Stimulated activated memory B cell treated with anti-CD40 and anti-IgM and Interleukin-4, amounts not matched to agents 10 μg/mL and 1 μg/mL and 100 μg/mL, for 72 hours (primary cell): ENCODE measurements around the gene PTGES.
"Not testable (repeated sequence)": the region's sequence is repeated elsewhere in the genome, so short reads cannot be mapped to it uniquely, and the experiment has no call there.

ENCODE experiments used
- ATAC-seq: fragments of 150-1000 bp; cut with Tn5 transposase; 2 replicates; pipeline ENCODE4 v1.10.0; 2021
- H3K27ac Mint-ChIP-seq: one replicate; pipeline ENCODE4 v1.8.0; 2022; ENCODE audit warnings: mild to moderate bottlenecking, mixed read lengths
- H3K27me3 Mint-ChIP-seq: one replicate; pipeline ENCODE4 v1.8.0; 2022; ENCODE audit warnings: mixed read lengths
- H3K36me3 Mint-ChIP-seq: one replicate; pipeline ENCODE4 v1.8.0; 2022; ENCODE audit warnings: mixed read lengths
- H3K4me1 Mint-ChIP-seq: one replicate; pipeline ENCODE4 v1.8.0; 2022; ENCODE audit warnings: mixed read lengths
- H3K4me3 Mint-ChIP-seq: one replicate; pipeline ENCODE4 v1.8.0; 2022; ENCODE audit warnings: mild to moderate bottlenecking, moderate library complexity, mixed read lengths
- H3K9me3 Mint-ChIP-seq: one replicate; pipeline ENCODE4 v1.8.0; 2022; ENCODE audit warnings: mixed read lengths

PTGES gene

GRCh38 chr9:129752900-129753729 lies at the start of gene PTGES:
TSS of gene PTGES (minus strand) at chr9:129753042. CDS start at chr9:129753012, 30 bp downstream.
- peak; percentile 47 for ATAC-seq
- H3K4me1 Mint-ChIP-seq = peaks cover 21% of the 10 kb centered on the region
- no peak within 1 kb of the TSS for H3K4me3 Mint-ChIP-seq
- peaks cover 48% of the 10 kb centered on the region for H3K27me3 Mint-ChIP-seq
- no peaks in the 10 kb centered on the region for H3K9me3 Mint-ChIP-seq
- no peaks in the 10 kb centered on the region for H3K36me3 Mint-ChIP-seq
- no peak within 1 kb of the TSS for H3K27ac Mint-ChIP-seq

GRCh38 chr9:129801504-129801903 lies 48.7 kb upstream of the PTGES start:
- H3K36me3 Mint-ChIP-seq = peaks cover 8% of the 10 kb centered on the region
- H3K27ac Mint-ChIP-seq = no peak overlapping the region
- ATAC-seq = no peak
- H3K27me3 Mint-ChIP-seq = no peaks in the 10 kb centered on the region
- H3K9me3 Mint-ChIP-seq = no peaks in the 10 kb centered on the region
- no peak overlapping the region for H3K4me3 Mint-ChIP-seq
- H3K4me1 Mint-ChIP-seq = peaks cover 19% of the 10 kb centered on the region

- Mint-ChIP-seq H3K27me3 (peaks cover 13% of the 10 kb centered on the region), H3K4me3 (no peak overlapping the region), H3K36me3 (no peaks in the 10 kb centered on the region), H3K27ac (no peak overlapping the region), H3K4me1 (peaks cover 1% of the 10 kb centered on the region), H3K9me3 (no peaks in the 10 kb centered on the region)
- ATAC-seq = no peak
Observed at GRCh38 chr9:129798973-129799372, 46.1 kb upstream of the PTGES start.

- H3K36me3 Mint-ChIP-seq, H3K27ac Mint-ChIP-seq, H3K4me3 Mint-ChIP-seq, H3K4me1 Mint-ChIP-seq, ATAC-seq, H3K9me3 Mint-ChIP-seq: not testable (repeated sequence)
- H3K27me3 Mint-ChIP-seq = peaks cover 17% of the 10 kb centered on the region
Observed at GRCh38 chr9:129796029-129796428, 43.2 kb upstream of the PTGES start.

- H3K36me3 Mint-ChIP-seq = no peaks in the 10 kb centered on the region
- H3K4me1 Mint-ChIP-seq = peaks cover 8% of the 10 kb centered on the region
- no peak for ATAC-seq
- peaks cover 23% of the 10 kb centered on the region for H3K27me3 Mint-ChIP-seq
- H3K4me3 Mint-ChIP-seq = no peak overlapping the region
- H3K27ac Mint-ChIP-seq = no peak overlapping the region
- H3K9me3 Mint-ChIP-seq = no peaks in the 10 kb centered on the region
Observed at GRCh38 chr9:129794549-129794948, 41.7 kb upstream of the PTGES start.

- H3K27me3 Mint-ChIP-seq = peaks cover 35% of the 10 kb centered on the region
- no peak overlapping the region for H3K27ac Mint-ChIP-seq
- ATAC-seq = no peak
- H3K4me1 Mint-ChIP-seq = peaks cover 15% of the 10 kb centered on the region
- H3K36me3 Mint-ChIP-seq = no peaks in the 10 kb centered on the region
- H3K9me3 Mint-ChIP-seq = no peaks in the 10 kb centered on the region
- H3K4me3 Mint-ChIP-seq = no peak overlapping the region
Observed at GRCh38 chr9:129786481-129786880, 33.6 kb upstream of the PTGES start.

GRCh38 chr9:129785866-129786265 lies 33.0 kb upstream of the PTGES start:
- Mint-ChIP-seq H3K9me3 (no peaks in the 10 kb centered on the region), H3K4me3 (no peak overlapping the region), H3K27me3 (peaks cover 30% of the 10 kb centered on the region), H3K27ac (no peak overlapping the region), H3K36me3 (no peaks in the 10 kb centered on the region), H3K4me1 (peaks cover 14% of the 10 kb centered on the region)
- ATAC-seq = no peak

GRCh38 chr9:129784970-129785369 lies 32.1 kb upstream of the PTGES start:
- H3K27ac Mint-ChIP-seq, H3K36me3 Mint-ChIP-seq, H3K4me3 Mint-ChIP-seq, H3K9me3 Mint-ChIP-seq, H3K4me1 Mint-ChIP-seq, ATAC-seq: not testable (repeated sequence)
- peaks cover 27% of the 10 kb centered on the region for H3K27me3 Mint-ChIP-seq

GRCh38 chr9:129783516-129784361 lies 30.9 kb upstream of the PTGES start:
- no peak overlapping the region for H3K4me3 Mint-ChIP-seq
- peaks cover 8% of the 10 kb centered on the region for H3K4me1 Mint-ChIP-seq
- H3K9me3 Mint-ChIP-seq = no peaks in the 10 kb centered on the region
- peaks cover 32% of the 10 kb centered on the region for H3K27me3 Mint-ChIP-seq
- ATAC-seq = peak; percentile 89
- no peaks in the 10 kb centered on the region for H3K36me3 Mint-ChIP-seq
- no peak overlapping the region for H3K27ac Mint-ChIP-seq

GRCh38 chr9:129781981-129782380 lies 29.1 kb upstream of the PTGES start:
- ATAC-seq = no peak
- no peaks in the 10 kb centered on the region for H3K36me3 Mint-ChIP-seq
- H3K4me3 Mint-ChIP-seq = no peak overlapping the region
- peaks cover 8% of the 10 kb centered on the region for H3K4me1 Mint-ChIP-seq
- H3K9me3 Mint-ChIP-seq = no peaks in the 10 kb centered on the region
- no peak overlapping the region for H3K27ac Mint-ChIP-seq
- H3K27me3 Mint-ChIP-seq = peaks cover 27% of the 10 kb centered on the region

GRCh38 chr9:129781131-129781530 lies 28.3 kb upstream of the PTGES start:
- Mint-ChIP-seq H3K4me1 (peaks cover 8% of the 10 kb centered on the region), H3K27ac (no peak overlapping the region), H3K9me3 (no peaks in the 10 kb centered on the region), H3K36me3 (no peaks in the 10 kb centered on the region), H3K4me3 (no peak overlapping the region), H3K27me3 (peaks cover 32% of the 10 kb centered on the region)
- ATAC-seq = no peak

- Mint-ChIP-seq H3K4me3 (no peak overlapping the region), H3K4me1 (peaks cover 8% of the 10 kb centered on the region), H3K27me3 (peaks cover 45% of the 10 kb centered on the region), H3K27ac (no peak overlapping the region), H3K9me3 (no peaks in the 10 kb centered on the region), H3K36me3 (no peaks in the 10 kb centered on the region)
- no peak for ATAC-seq
Observed at GRCh38 chr9:129779560-129780190, 26.8 kb upstream of the PTGES start.

- ATAC-seq = no peak
- no peak overlapping the region for H3K27ac Mint-ChIP-seq
Observed at GRCh38 chr9:129778469-129778868, 25.6 kb upstream of the PTGES start.

GRCh38 chr9:129777769-129778130 lies 24.9 kb upstream of the PTGES start:
- H3K4me3 Mint-ChIP-seq = no peak overlapping the region
- H3K4me1 Mint-ChIP-seq = no peaks in the 10 kb centered on the region
- peaks cover 62% of the 10 kb centered on the region for H3K27me3 Mint-ChIP-seq
- no peaks in the 10 kb centered on the region for H3K36me3 Mint-ChIP-seq
- H3K27ac Mint-ChIP-seq = no peak overlapping the region
- no peaks in the 10 kb centered on the region for H3K9me3 Mint-ChIP-seq
- ATAC-seq = no peak

More at GRCh38 chr9:129778469-129778868, 25.6 kb upstream of the PTGES start:
- H3K4me3 Mint-ChIP-seq = no peak overlapping the region
- no peaks in the 10 kb centered on the region for H3K9me3 Mint-ChIP-seq
- H3K4me1 Mint-ChIP-seq = peaks cover under 1% of the 10 kb centered on the region
- H3K36me3 Mint-ChIP-seq = no peaks in the 10 kb centered on the region
- peaks cover 57% of the 10 kb centered on the region for H3K27me3 Mint-ChIP-seq
